ENCODE measurements around the gene STAT3. TPM values are rescaled to one million over a fixed set of nuclear protein-coding genes. Genes with fewer than 3 reads are reported as not detected.

STAT3 gene
- total and polyA plus RNA-seq, 9 of the 15 experiments (the other 6 are each of a cell fraction or from before 2014, with no cell fraction given), result 90.0 to 179 (median 114) TPM

- H3K27me3 ChIP-seq (ENCODE audit: control insufficient read depth in 2 of 2, insufficient read depth in 2 of 2, low read length in 2 of 2), result no peaks in the 10 kb centered on the region
- H4K20me1 ChIP-seq (replicated peaks; ENCODE audit: control insufficient read depth, insufficient read depth, low read length), result no peaks in the 10 kb centered on the region
- ATAC-seq, result no peak
- no peak for DNase-seq (ENCODE audit: extremely low read depth in 1 of 4, low spot score in 3 of 4)
- no TSS peak for BruUV-seq (replicated peaks)
- peak overlapping the region in 1 of 2 experiments; percentile 78; a peak in 2 of 4 replicates for H3K9ac ChIP-seq (ENCODE audit: insufficient read depth in 1 of 2, low read depth in 2 of 2, low read length in 2 of 2)
- peaks cover 59% of the 10 kb centered on the region for H3K79me2 ChIP-seq (ENCODE audit: control insufficient read depth, insufficient read depth, low read length)
- no peak for FAIRE-seq
- H2AFZ ChIP-seq (ENCODE audit: low read depth, low read length), result no peak overlapping the region
- ChIA-PET CTCF (ENCODE audit: low intra/inter-chr PET ratio) (no interaction called here), POLR2A (interaction anchor here (0.6 to 2.0 kb wide), 6 partner anchors 8 to 16 kb away, joined by 3 to 6 read pairs (median 5); no protein-coding TSS in a partner anchor)
- peaks cover 7 to 40% of the 10 kb centered on the region in 2 experiments; a peak in 4 of 5 replicates for H3K4me1 ChIP-seq (replicated peaks in 1 of 2; ENCODE audit: control insufficient read depth in 2 of 2, insufficient read depth in 2 of 2, low read length in 2 of 2)
- WGBS (ENCODE audit: insufficient coverage, low coverage, missing lambda C conversion rate), result 90% methylated on average over 15 of the region's 16 CpGs
- H3K9me1 ChIP-seq (ENCODE audit: control insufficient read depth, insufficient read depth, low read length), result no peaks in the 10 kb centered on the region
- no peaks in the 10 kb centered on the region for H3K9me3 ChIP-seq (replicated peaks; ENCODE audit: control insufficient read depth, insufficient read depth, low read depth, low read length)
- 0 out of 3 replicates have a peak overlapping the region, but pooled peaks have one; percentile 19 for H3K27ac ChIP-seq (ENCODE audit: extremely low read depth, low read depth, low read length)
- H3K4me2 ChIP-seq (ENCODE audit: insufficient read depth, low read length), result no peak overlapping the region
- intact Hi-C loops (cut with micrococcal nuclease), result no loop called here
- peaks cover 91% of the 10 kb centered on the region for H3K36me3 ChIP-seq (ENCODE audit: control insufficient read depth, insufficient read depth, low read length)
- in situ Hi-C loops (cut with MboI), result no loop called here
- no peak overlapping the region for H3K4me3 ChIP-seq
- TF ChIP-seq ZNF655 (CRISPR knock-in tag; IDR thresholded peaks at IDR 0.05) (no peak), BRD9 (IDR thresholded peaks at IDR 0.05; ENCODE audit: low read depth, partially characterized antibody) (no peak), ZNF695 (CRISPR knock-in tag; IDR thresholded peaks at IDR 0.05) (no peak), MYNN (IDR thresholded peaks at IDR 0.05) (no peak), MYNN (CRISPR knock-in tag; IDR thresholded peaks at IDR 0.05) (no peak), FIP1L1 (IDR thresholded peaks at IDR 0.05; ENCODE audit: low read depth, low read length, poor library complexity, severe bottlenecking) (no peak), POLR2G (IDR thresholded peaks at IDR 0.05; ENCODE audit: low read depth, low read length) (peak; percentile 76), ZNF324 (CRISPR knock-in tag; IDR thresholded peaks at IDR 0.05) (no peak), HMGXB4 (CRISPR knock-in tag; IDR thresholded peaks at IDR 0.05) (no peak), TAF15 (IDR thresholded peaks at IDR 0.05; ENCODE audit: low read depth, low read length) (no peak), SIRT6 (IDR thresholded peaks at IDR 0.05; ENCODE audit: low read depth, low read length) (no peak), EP300 (IDR thresholded peaks at IDR 0.05; ENCODE audit: low read length) (no peak), ZBTB7A (IDR thresholded peaks at IDR 0.05; ENCODE audit: borderline replicate concordance, control insufficient read depth, low read depth, low read length) (peak; percentile 38; the same call in 1 of the 2 replicates), ZNF830 (CRISPR knock-in tag; IDR thresholded peaks at IDR 0.05) (no peak), POLR2A (conservative IDR thresholded peaks at IDR 0.05) (peak; percentile 8), CSDE1 (IDR thresholded peaks at IDR 0.05) (no peak), RBM22 (IDR thresholded peaks at IDR 0.05; ENCODE audit: low read depth, low read length, poor library complexity, severe bottlenecking) (peak; percentile 83), ELF4 (CRISPR knock-in tag; IDR thresholded peaks at IDR 0.05) (no peak), ZNF217 (CRISPR knock-in tag; IDR thresholded peaks at IDR 0.05) (no peak)
Observed at GRCh38 chr17:42304187-42305030, 83.8 kb downstream of the STAT3 start.
